Hepatocyte (in vitro differentiated cells): ENCODE data around the gene SLC26A1. TPM values are rescaled to one million over a fixed set of nuclear protein-coding genes. Genes with fewer than 3 reads are reported as not detected.

ENCODE experiments used
- DNase-seq: peaks from one replicate; pipeline ENCODE4 v3.0.0-alpha.2; 2016; ENCODE audit warnings: low spot score
- H2AFZ ChIP-seq: fragments of 200-600 bp; sonication (generic); 2 replicates; pipeline ENCODE4 v1.6.0; 2016; ENCODE audit warnings: antibody characterized with exemption, mild to moderate bottlenecking
- H3K27ac ChIP-seq: fragments of 200-600 bp; sonication (generic); 2 replicates; pipeline ENCODE4 v1.5.1; 2016; ENCODE audit warnings: mild to moderate bottlenecking
- H3K27me3 ChIP-seq: fragments of 200-600 bp; sonication (generic); 2 replicates; pipeline ENCODE4 v1.6.1; 2016
- H3K36me3 ChIP-seq: fragments of 200-600 bp; sonication (generic); replicated peaks from 2 replicates; pipeline ENCODE4 v1.5.1; 2016; ENCODE audit warnings: low read depth; ENCODE audit not compliant: insufficient read depth
- H3K4me1 ChIP-seq: fragments of 200-600 bp; sonication (generic); 2 replicates; pipeline ENCODE4 v1.5.1; 2016; ENCODE audit warnings: mild to moderate bottlenecking, moderate library complexity; ENCODE audit not compliant: insufficient read depth
- H3K4me2 ChIP-seq: fragments of 200-600 bp; sonication (generic); 2 replicates; pipeline ENCODE4 v1.6.0; 2016
- H3K4me3 ChIP-seq: fragments of 200-600 bp; sonication (generic); 2 replicates; pipeline ENCODE4 v1.5.1; 2016; ENCODE audit warnings: mild to moderate bottlenecking
- H3K79me2 ChIP-seq: fragments of 200-600 bp; sonication (generic); 2 replicates; pipeline ENCODE4 v1.6.0; 2017; ENCODE audit warnings: mild to moderate bottlenecking
- H3K9me2 ChIP-seq: fragments of 200-600 bp; sonication (generic); replicated peaks from 2 replicates; pipeline ENCODE4 v1.6.0; 2017; ENCODE audit warnings: mild to moderate bottlenecking; ENCODE audit not compliant: insufficient read depth
- H3K9me3 ChIP-seq: fragments of 200-600 bp; sonication (generic); 2 replicates; pipeline ENCODE4 v1.5.1; 2016; ENCODE audit warnings: low read depth, mild to moderate bottlenecking
- H4K20me1 ChIP-seq: fragments of 200-600 bp; sonication (generic); 2 replicates; pipeline ENCODE4 v1.6.0; 2016; ENCODE audit warnings: mild to moderate bottlenecking; ENCODE audit not compliant: insufficient read depth, poor library complexity, severe bottlenecking
- EZH2 ChIP-seq: fragments of 200-600 bp; sonication (generic); IDR thresholded peaks from 2 replicates; pipeline ENCODE4 v1.6.1; 2016; ENCODE audit warnings: antibody characterized with exemption, mild to moderate bottlenecking, borderline replicate concordance
- EZH2phosphoT487 ChIP-seq: fragments of 200-600 bp; sonication (generic); IDR thresholded peaks from one replicate; pipeline ENCODE4 v1.6.1; 2018; ENCODE audit warnings: antibody characterized with exemption, mild to moderate bottlenecking, low read depth, moderate library complexity; ENCODE audit not compliant: unreplicated experiment, severe bottlenecking
- WGBS: methylation state at CpG from one replicate; pipeline ENCODE4 v1.1.6; 2016; ENCODE audit warnings: low lambda C conversion rate; ENCODE audit errors: missing lambda C conversion rate; 5-methylcytosine and 5-hydroxymethylcytosine counted together
- polyA plus RNA-seq: library from polyadenylated mRNA; unstranded; fragments of >200 nt; fragmentation: Nextera tagmentation; extraction: Ambion mirVana; gene quantifications from 2 replicates; pipeline ENCODE4 v1.2.1, GENCODE V29; 2016
- total RNA-seq: library from RNA; depleted of rRNA; stranded (reverse); fragments of >200 nt; gene quantifications from 2 replicates; pipeline ENCODE4 v1.2.3, GENCODE V29; 2014
- TF ChIP-seq, protein P1 (sequence below): fragments of 200-600 bp; sonication (generic); IDR thresholded peaks from 2 replicates; pipeline ENCODE4 v1.5.1; 2016; ENCODE audit warnings: antibody characterized with exemption, mild to moderate bottlenecking; ENCODE audit not compliant: poor library complexity

SLC26A1 gene
- total and polyA plus RNA-seq, 2 experiments from 2014 or later: 9.0 to 12.6 TPM

DNA sequence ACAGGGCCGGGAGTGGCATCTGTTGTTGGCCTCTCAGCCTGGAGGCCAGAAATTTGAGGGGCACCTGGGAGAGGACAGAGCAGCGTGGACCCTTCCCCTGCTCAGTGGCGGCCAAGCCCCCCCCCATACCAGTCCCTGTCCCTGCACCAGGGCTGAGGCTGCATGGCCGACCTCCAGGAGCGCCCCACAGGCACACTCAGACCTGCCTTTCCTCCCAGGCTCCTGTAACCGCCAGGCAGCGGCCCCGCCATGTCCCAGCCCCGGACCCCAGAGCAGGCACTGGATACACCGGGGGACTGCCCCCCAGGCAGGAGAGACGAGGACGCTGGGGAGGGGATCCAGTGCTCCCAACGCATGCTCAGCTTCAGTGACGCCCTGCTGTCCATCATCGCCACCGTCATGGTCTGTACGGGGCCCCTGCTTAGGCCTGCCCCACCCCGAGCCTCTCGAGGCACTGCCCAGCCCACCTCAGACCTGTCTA, 45.7 kb downstream of the SLC26A1 start:
- WGBS: 91% methylated on average over 19 of the region's 19 CpGs
- TF ChIP-seq EZH2 (no peak), EZH2phosphoT487 (no peak)
- TF ChIP-seq, protein P1, sequence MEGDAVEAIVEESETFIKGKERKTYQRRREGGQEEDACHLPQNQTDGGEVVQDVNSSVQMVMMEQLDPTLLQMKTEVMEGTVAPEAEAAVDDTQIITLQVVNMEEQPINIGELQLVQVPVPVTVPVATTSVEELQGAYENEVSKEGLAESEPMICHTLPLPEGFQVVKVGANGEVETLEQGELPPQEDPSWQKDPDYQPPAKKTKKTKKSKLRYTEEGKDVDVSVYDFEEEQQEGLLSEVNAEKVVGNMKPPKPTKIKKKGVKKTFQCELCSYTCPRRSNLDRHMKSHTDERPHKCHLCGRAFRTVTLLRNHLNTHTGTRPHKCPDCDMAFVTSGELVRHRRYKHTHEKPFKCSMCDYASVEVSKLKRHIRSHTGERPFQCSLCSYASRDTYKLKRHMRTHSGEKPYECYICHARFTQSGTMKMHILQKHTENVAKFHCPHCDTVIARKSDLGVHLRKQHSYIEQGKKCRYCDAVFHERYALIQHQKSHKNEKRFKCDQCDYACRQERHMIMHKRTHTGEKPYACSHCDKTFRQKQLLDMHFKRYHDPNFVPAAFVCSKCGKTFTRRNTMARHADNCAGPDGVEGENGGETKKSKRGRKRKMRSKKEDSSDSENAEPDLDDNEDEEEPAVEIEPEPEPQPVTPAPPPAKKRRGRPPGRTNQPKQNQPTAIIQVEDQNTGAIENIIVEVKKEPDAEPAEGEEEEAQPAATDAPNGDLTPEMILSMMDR: no peak
- DNase-seq: no peak

DNA sequence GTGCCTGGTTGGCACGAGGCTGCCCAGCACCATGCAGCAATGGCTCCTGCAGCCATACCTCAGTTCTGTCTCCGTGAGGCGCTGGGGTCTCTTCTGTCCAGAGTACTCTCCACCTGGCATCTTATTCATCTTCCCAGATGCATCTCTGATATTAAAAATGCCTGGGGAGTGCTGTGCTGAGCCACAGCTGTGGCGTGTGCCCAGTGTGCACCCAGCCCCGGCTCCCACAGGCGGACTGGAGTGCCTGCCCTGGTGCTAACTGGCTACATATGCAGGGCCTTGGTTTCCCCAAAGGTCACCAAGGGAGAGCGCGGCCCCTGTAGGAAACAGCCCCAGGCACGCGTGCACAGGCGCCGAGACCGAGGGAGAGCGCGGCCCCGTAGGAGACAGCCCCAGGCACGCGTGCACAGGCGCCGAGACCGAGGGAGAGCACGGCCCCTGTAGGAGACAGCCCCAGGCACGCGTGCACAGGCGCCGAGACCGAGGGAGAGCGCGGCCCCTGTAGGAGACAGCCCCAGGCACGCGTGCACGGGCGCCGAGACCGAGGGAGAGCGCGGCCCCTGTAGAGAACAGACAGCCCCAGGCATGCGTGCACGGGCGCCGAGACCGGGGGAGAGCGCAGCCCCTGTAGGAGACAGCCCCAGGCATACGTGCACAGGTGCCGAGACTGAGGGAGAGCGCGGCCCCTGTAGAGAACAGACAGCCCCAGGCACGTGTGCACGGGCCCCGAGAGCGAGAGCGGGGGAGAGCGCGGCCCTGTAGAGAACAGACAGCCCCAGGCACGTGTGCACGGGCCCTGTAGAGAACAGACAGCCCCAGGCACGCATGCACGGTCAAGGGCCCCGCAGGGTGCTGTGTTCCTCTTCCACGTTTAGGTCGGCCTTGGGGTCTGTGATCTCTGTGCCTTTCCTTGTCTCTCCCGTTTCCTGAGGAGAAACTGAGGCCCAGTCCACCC, 46.4 kb downstream of the SLC26A1 start:
- WGBS: 96% methylated on average over 26 of the region's 62 CpGs
- Histone ChIP-seq H3K4me1 (peaks cover 3% of the 10 kb centered on the region), H3K36me3 (no peaks in the 10 kb centered on the region), H3K4me3 (no peak overlapping the region), H3K9me3 (no peaks in the 10 kb centered on the region), H3K27me3 (no peaks in the 10 kb centered on the region), H2AFZ (no peak overlapping the region), H3K4me2 (no peak overlapping the region), H3K9me2 (no peaks in the 10 kb centered on the region), H3K27ac (no peak overlapping the region), H4K20me1 (no peaks in the 10 kb centered on the region), H3K79me2 (no peaks in the 10 kb centered on the region)
- TF ChIP-seq EZH2phosphoT487 (no peak), EZH2 (no peak)
- TF ChIP-seq, protein P1: no peak
- DNase-seq: no peak

More for the DNA sequence above, 45.7 kb downstream of the SLC26A1 start:
- Histone ChIP-seq H3K4me3 (no peak overlapping the region), H3K4me1 (peaks cover 3% of the 10 kb centered on the region), H3K36me3 (no peaks in the 10 kb centered on the region), H3K9me3 (no peaks in the 10 kb centered on the region), H3K4me2 (no peak overlapping the region), H2AFZ (no peak overlapping the region), H3K9me2 (no peaks in the 10 kb centered on the region), H3K27ac (no peak overlapping the region), H3K27me3 (no peaks in the 10 kb centered on the region), H3K79me2 (no peaks in the 10 kb centered on the region), H4K20me1 (no peaks in the 10 kb centered on the region)

DNA sequence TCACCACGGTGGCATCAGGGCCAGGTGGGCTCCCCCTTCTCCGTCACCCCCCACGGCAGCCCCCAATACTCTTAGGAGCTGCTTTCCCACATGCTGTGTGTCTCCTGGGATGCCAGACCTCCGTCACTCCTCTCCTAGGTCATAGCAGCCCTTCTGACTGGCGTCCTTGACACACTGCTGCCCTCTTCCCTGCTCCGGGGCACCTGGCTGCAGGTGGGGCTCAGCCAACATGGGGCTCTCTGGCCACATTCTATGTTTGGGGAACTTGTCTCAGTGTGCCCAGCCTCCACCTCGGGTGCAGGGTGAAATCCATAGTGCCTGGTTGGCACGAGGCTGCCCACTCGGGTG, 47.1 kb downstream of the SLC26A1 start:
- no peak overlapping the region for H3K27ac ChIP-seq
- no peak overlapping the region for H3K4me3 ChIP-seq
- no peaks in the 10 kb centered on the region for H3K36me3 ChIP-seq
- H3K79me2 ChIP-seq: no peaks in the 10 kb centered on the region
- no peak overlapping the region for H2AFZ ChIP-seq
- TF ChIP-seq, protein P1: no peak
- TF ChIP-seq EZH2 (no peak), EZH2phosphoT487 (no peak)
- no peaks in the 10 kb centered on the region for H4K20me1 ChIP-seq
- no peaks in the 10 kb centered on the region for H3K9me3 ChIP-seq
- H3K27me3 ChIP-seq: no peaks in the 10 kb centered on the region
- no peak for DNase-seq
- H3K4me2 ChIP-seq: peak overlapping the region; percentile 78
- H3K4me1 ChIP-seq: peaks cover 3% of the 10 kb centered on the region
- 86% methylated on average over 9 of the region's 9 CpGs for WGBS
- no peaks in the 10 kb centered on the region for H3K9me2 ChIP-seq
